ENCODE data around the gene TMEM87A. TPM values are rescaled to one million over a fixed set of nuclear protein-coding genes. Genes with fewer than 3 reads are reported as not detected.

Gene TMEM87A
- total RNA-seq, 1 donor, result 79.9 TPM

GRCh38 chr15:42270996-42271395, 2.2 kb downstream of the TMEM87A start:
- peak overlapping the region; percentile 85 for H3K4me3 ChIP-seq (ENCODE audit: low read depth, low read length)
- TF ChIP-seq CTCF (IDR thresholded peaks at IDR 0.05; ENCODE audit: insufficient read depth, low read depth, low read length), result no peak
- peak; percentile 40 for DNase-seq (ENCODE audit: low read depth)

- no peak for TF ChIP-seq CTCF (IDR thresholded peaks at IDR 0.05; ENCODE audit: insufficient read depth, low read depth, low read length)
- DNase-seq (ENCODE audit: low read depth), result no peak
- peak overlapping the region; percentile 85 for H3K4me3 ChIP-seq (ENCODE audit: low read depth, low read length)
Observed at GRCh38 chr15:42270551-42270950, 2.7 kb downstream of the TMEM87A start.

- H3K4me3 ChIP-seq (ENCODE audit: low read depth, low read length), result no peak overlapping the region
- TF ChIP-seq CTCF (IDR thresholded peaks at IDR 0.05; ENCODE audit: insufficient read depth, low read depth, low read length), result no peak
- DNase-seq (ENCODE audit: low read depth), result peak; percentile 27
Observed at GRCh38 chr15:42267286-42267685, 5.9 kb downstream of the TMEM87A start.

- no peak for DNase-seq (ENCODE audit: low read depth)
- no peak for TF ChIP-seq CTCF (IDR thresholded peaks at IDR 0.05; ENCODE audit: insufficient read depth, low read depth, low read length)
- no peak overlapping the region for H3K4me3 ChIP-seq (ENCODE audit: low read depth, low read length)
Observed at GRCh38 chr15:42264795-42265194, 8.4 kb downstream of the TMEM87A start.

- DNase-seq (ENCODE audit: low read depth), result no peak
- no peak overlapping the region for H3K4me3 ChIP-seq (ENCODE audit: low read depth, low read length)
- TF ChIP-seq CTCF (IDR thresholded peaks at IDR 0.05; ENCODE audit: insufficient read depth, low read depth, low read length), result no peak
Observed at GRCh38 chr15:42253300-42253699, 19.9 kb downstream of the TMEM87A start.

- no peak for DNase-seq (ENCODE audit: low read depth)
- no peak for TF ChIP-seq CTCF (IDR thresholded peaks at IDR 0.05; ENCODE audit: insufficient read depth, low read depth, low read length)
- no peak overlapping the region for H3K4me3 ChIP-seq (ENCODE audit: low read depth, low read length)
Observed at GRCh38 chr15:42240823-42241222, 32.4 kb downstream of the TMEM87A start.

- DNase-seq (ENCODE audit: low read depth), result no peak
- TF ChIP-seq CTCF (IDR thresholded peaks at IDR 0.05; ENCODE audit: insufficient read depth, low read depth, low read length), result no peak
- no peak overlapping the region for H3K4me3 ChIP-seq (ENCODE audit: low read depth, low read length)
Observed at GRCh38 chr15:42239528-42240182, 33.6 kb downstream of the TMEM87A start.
